Uterus (tissue), 2 donors: ENCODE data around the gene GASK1A.

Source experiments
- POLR2A ChIP-seq, 2 donors: fragments of 450-650 bp; IDR thresholded peaks; one replicate each; pipeline ENCODE4 v1.6.1; 2016; ENCODE audit warnings: antibody characterized with exemption in 2 of 2, mild to moderate bottlenecking in 1 of 2, moderate library complexity in 1 of 2
- TF ChIP-seq, protein P1 (sequence below), 4 experiments: fragments of 200-600 bp in 2 of 4; fragments of 450-650 bp in 2 of 4; sonication (generic) in 2 of 4; IDR thresholded peaks; one replicate each; pipeline ENCODE4 v1.5.1; 2016 to 2019; ENCODE audit warnings: antibody characterized with exemption in 4 of 4, mild to moderate bottlenecking in 2 of 4, moderate library complexity in 1 of 4

GRCh38 chr3:43097400-43098080, 118.4 kb downstream of the GASK1A start:
- TF ChIP-seq, protein P1, sequence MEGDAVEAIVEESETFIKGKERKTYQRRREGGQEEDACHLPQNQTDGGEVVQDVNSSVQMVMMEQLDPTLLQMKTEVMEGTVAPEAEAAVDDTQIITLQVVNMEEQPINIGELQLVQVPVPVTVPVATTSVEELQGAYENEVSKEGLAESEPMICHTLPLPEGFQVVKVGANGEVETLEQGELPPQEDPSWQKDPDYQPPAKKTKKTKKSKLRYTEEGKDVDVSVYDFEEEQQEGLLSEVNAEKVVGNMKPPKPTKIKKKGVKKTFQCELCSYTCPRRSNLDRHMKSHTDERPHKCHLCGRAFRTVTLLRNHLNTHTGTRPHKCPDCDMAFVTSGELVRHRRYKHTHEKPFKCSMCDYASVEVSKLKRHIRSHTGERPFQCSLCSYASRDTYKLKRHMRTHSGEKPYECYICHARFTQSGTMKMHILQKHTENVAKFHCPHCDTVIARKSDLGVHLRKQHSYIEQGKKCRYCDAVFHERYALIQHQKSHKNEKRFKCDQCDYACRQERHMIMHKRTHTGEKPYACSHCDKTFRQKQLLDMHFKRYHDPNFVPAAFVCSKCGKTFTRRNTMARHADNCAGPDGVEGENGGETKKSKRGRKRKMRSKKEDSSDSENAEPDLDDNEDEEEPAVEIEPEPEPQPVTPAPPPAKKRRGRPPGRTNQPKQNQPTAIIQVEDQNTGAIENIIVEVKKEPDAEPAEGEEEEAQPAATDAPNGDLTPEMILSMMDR (IDR thresholded peaks at IDR 0.05) = no peak
- TF ChIP-seq POLR2A (IDR thresholded peaks at IDR 0.05) = no peak
